Central memory CD4-positive, alpha-beta T cell (primary cell): Measurements from ENCODE around the gene TMEM231.
"Not testable (repeated sequence)": the region's sequence is repeated elsewhere in the genome, so short reads cannot be mapped to it uniquely, and the experiment has no call there.

Experiments
- DNase-seq: peaks from one replicate; pipeline ENCODE4 v3.0.0; 2022
- total RNA-seq, 3 experiments: gene quantifications; one replicate each; lab custom pipeline; 2026; lab: John Stamatoyannopoulos, UW

Gene TMEM231
- total RNA-seq, result 3.0 to 4.4 (median 3.2) reads per million in 3 experiments

DNA sequence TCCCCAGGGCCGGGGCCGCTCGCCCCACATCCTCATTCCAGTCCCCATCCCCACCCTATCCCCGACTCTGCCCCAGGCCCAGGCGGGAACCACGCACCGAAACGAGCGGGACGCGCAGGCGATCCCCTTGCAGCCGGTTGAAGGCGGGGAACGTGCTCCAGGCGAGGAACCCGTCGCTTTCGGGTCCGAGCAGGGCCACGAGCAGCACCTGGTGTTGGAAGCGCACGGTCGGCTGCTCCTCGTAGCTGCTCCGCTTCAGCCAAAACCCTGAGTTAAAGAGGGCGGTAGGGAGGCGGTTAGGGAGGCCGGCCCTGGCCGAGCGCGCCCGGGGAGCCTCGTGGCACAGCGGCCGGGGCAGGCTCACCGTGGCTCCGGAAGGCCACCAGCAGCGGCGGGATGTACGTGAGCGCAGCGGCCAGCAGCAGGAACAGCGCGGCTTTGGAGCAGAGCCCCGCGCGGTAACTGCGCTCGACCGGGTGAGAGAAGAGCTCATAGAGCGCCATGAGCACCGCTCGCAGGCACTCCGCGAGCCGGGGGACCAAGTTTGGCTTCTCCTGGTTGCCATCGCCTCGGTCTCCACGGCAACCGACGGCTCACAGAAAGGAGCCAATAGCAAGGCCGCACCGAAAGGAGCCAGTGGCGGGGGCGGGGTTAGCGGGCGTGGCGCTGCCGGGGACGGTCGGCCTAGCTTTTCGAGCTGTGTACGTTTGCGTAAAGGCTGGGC is at the start of gene TMEM231:
Gene TMEM231 (minus strand): TSS at position 546 of the 724 bp plus-strand sequence. CDS start 43 bp downstream, at position 503.
- peak; percentile 95 for DNase-seq

- no peak for DNase-seq
Measured at GRCh38 chr16:75603241-75603640, 47.2 kb upstream of the TMEM231 start.

GRCh38 chr16:75599452-75600277 is 43.6 kb upstream of the TMEM231 start:
- DNase-seq, result no peak

- DNase-seq, result no peak
Measured at GRCh38 chr16:75593825-75594820, 38.1 kb upstream of the TMEM231 start.

- no peak for DNase-seq
Measured at GRCh38 chr16:75593308-75593707, 37.3 kb upstream of the TMEM231 start.

DNA sequence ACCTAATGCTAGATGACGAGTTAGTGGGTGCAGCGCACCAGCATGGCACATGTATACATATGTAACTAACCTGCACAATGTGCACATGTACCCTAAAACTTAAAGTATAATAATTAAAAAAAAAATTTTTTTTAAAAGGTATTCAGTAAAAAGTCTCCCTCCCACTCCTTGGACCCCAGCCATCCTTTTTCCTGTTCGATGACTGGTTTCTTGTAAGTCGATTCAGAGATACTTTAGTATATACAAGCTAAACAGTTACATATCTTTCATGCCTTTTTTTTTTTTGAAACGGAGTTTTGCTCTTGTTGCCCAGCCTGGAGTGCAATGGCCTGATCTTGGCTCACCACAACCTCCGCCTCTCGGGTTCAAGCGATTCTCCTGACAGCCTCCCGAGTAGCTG is 35.9 kb upstream of the TMEM231 start:
- DNase-seq, result not testable (repeated sequence)

- DNase-seq, result no peak
Measured at GRCh38 chr16:75590920-75591843, 35.1 kb upstream of the TMEM231 start.

DNA sequence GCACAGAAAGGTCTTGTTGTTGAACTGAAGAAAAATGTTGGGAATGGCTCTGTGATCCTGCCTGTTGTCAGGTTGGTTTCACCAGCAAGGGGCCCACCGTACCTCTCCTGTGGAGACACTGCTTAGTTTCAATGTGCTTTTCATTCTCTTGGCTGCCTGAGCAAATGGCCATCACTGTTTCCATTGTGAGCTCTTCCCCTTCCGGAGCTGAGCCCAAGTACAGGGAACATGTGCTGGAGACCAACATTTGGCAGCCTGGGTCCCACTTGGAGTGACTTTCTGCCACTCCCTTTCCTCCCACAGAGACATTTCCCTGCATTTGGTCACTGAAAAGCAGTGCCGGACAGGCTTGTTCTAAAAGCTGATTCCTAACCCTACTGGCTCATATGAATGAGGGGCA is 33.3 kb upstream of the TMEM231 start:
- no peak for DNase-seq

DNA sequence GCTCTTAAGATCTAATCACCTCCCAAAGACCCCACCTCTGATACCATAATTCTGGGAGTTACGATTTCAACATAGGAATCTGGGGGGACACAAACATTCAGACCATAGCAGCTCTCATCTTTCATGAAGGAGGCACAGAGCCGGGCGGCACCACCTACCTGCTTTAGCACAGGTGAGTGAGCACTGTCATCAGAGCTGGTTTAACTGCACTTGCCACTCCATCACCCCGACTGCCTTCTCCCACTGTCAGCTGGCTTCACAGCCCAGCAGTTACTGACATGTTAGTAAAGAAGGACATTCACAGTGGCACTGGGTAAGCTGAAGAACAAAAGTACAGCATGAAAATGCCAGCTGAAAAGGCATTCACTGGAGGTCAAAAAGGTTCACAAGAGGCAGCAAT is 32.7 kb upstream of the TMEM231 start:
- DNase-seq, result no peak

- no peak for DNase-seq
Measured at GRCh38 chr16:75584108-75584507, 28.1 kb upstream of the TMEM231 start.

DNA sequence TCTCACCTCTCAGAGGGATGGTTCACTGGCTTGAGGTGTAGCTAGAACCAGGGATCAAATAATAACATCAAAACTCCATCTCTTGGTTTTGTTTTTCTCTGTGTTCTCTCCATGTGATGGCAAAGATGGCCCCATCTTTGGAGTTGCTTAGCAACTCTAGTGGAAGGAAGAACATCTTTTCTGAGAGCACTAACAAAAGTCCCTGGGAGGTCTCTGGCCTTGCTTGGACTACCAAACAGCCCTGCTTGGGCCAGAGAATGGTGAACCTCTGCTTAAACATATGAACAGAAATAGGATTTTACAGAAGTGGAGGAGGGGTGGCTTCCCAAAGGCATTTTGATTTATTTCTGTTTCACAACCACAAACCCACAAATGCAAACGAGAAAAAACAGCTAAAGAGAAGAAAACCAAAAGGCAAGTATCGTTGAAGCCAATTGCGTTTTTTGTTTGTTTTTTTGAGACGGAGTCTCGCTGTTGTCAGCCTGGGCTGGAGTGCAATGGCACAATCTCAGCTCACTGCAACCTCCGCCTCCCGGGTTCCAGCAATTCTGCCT is 23.3 kb upstream of the TMEM231 start:
- DNase-seq, result no peak

GRCh38 chr16:75578725-75579124 is 22.7 kb upstream of the TMEM231 start:
- no peak for DNase-seq

DNA sequence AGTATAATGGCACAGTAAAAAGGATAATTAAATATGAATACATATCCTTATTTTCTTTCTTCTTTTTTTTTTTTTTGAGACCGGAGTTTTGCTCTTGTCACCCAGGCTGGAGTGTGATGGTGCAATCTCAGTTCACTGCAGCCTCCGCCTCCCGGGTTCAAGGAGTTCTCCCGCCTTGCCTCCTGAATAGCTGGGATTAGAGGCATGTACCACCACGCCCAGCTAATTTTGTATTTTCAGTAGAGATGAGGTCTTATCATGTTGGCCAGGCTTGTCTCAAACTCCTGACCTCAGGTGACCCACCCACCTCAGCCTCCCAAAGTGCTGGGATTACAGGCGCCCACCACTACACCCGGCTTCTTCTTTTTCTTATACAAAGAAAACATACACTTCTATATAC is 22.2 kb upstream of the TMEM231 start:
- no peak for DNase-seq

DNA sequence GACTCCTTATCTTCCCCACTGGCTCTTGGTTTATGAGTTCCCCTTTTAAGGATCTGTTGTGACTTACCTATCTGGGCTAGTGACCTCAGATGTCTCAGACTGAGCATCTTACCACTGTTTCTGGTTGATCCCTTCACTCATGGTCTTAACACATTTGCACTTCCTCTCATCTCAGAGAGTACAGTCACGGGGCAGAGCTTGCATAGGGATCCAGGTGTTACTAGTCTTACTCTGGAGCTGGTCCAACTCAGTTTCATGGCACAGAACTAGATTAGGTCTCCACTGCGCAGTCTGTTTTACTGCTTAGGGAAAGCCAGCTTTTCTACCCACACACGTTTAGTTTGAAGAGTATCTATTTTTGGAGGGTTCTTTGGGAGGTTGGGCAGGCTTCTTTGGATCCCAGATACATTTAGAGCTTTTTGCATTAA is 20.3 kb upstream of the TMEM231 start:
- no peak for DNase-seq

DNA sequence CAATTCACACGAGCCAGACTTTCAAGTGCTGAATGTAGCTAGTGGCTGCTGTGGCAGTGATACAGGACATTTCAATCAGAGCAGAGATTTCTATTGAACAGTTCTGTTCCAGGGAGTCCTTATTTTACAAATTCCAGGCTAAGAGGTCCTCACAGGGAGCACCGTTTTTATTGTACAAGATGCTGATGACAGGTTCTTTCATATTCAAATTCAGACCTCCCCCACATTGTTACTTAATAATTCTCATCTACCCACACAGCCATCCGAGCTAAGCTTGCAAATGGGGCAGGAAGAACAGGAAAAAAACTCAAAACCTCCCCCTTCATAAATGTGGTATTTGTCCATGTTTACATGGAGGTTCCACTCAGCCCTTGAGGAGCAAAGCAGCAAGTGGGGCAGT is 19.9 kb upstream of the TMEM231 start:
- DNase-seq, result no peak

DNA sequence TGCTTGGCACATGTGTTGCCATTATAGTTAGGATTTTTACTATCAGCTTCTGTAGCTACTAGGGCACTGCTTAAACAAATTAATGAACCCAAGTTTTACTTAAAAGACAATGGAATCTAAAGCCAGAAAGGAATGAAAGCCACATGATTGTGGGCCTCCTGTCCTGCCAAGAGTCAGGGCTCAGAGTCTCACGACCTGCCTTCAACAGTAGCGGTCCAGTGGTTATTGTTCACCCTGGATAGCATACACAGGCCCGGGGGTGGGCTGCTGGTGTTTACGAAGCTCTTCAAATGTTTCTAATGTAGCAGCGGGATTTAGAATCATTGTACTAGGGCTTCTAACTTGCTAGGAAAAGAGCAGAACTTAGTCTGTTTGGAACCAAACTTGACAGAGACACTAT is 17.9 kb upstream of the TMEM231 start:
- no peak for DNase-seq

DNA sequence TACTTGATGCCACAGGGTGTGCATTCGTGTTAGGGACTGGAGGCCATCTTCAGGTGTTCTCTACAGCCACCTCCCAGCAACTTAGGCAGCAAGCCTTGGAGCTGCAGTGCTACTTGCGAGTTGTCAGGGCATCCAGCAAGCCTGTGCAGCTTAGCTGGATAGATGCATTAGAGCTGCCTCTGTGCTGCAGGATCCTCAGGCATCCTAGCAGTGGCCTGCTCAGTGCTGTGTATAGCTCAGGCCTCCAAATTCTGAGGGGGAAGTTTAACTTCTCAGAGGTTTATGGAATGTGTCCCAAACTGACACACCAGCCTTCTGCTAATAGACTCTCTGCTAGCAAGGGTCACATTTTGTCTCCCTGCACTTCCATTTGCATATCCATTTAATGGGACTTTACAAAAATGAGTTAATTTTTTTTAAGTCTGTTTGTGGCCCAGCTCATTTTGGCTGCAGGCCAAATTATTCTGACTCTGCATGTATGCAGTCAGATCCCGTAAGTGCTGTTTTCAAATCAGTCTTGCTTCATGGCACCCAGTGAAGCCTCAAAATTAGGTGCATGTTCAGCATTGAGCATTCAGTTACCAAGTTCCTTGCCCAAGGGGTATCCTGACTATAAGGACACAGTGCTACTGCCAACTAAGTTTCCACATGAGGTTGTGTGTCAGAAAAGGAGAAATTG is 17.0 kb upstream of the TMEM231 start:
- DNase-seq, result no peak

- DNase-seq, result no peak
Measured at GRCh38 chr16:75570396-75571065, 14.5 kb upstream of the TMEM231 start.

DNA sequence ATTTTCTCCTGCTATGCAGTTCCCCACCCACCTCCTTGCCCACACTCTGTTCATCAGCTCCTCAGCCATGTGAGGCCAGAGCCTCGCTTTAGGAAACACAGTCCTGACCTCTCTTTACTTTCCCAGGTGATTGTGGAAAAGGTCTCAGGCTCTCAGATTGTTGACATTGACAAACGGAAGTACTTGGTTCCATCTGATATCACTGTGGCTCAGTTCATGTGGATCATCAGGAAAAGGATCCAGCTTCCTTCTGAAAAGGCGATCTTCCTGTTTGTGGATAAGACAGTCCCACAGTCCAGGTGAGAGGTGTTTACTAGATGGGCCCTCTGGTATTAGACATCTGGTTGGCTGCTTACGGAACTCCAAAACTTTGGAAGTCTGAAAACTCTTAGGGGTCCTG is 11.9 kb upstream of the TMEM231 start:
- no peak for DNase-seq

GRCh38 chr16:75566758-75567255 is 10.8 kb upstream of the TMEM231 start:
- DNase-seq, result peak; percentile 28
